GM18517 (cell line): ENCODE results near the gene KANSL1.

Experiments used
- ATAC-seq: cut with Tn5 transposase; IDR thresholded peaks from one replicate; pipeline ENCODE4 v1.9.1; 2021; ENCODE audit warnings: mild to moderate bottlenecking, moderate library complexity; ENCODE audit not compliant: unreplicated experiment

The KANSL1 gene

GRCh38 chr17:46140645-46141197, 52.5 kb downstream of the KANSL1 start:
- ATAC-seq, result no peak

DNA sequence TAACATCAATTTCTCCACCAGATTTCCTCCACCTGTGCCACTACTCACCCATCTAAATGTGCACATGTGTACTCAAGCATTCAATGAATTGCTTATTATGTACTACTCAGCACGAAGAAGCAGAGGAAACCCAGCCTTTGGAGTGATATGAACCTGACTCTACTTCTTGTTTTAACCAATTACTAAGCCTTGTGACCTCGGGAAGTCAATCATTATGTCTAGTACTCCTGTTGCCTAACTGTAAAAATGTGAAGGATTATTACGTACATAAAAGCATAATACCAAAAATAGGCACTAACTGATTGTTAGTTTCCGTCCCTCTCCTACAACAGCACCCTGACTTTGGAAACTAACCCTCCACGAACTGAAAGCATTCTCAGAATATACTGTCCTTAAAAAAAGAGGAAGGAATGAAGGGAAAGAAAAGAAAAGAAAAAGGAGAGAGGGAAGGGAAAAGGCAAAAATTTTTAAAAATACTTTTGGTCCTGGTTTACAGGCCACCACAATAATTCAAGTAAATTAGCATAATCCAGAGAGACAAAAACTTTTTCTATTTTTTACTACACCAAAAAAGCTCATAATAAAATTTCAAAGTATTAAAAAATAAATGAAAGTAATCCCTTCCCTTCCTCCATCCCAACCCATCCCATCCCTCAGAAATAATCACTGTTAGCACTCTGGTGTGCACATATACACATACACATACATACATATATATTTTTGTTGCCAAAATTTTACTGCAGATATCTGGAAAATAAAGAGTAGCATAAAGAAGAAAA, 53.6 kb downstream of the KANSL1 start:
- no peak for ATAC-seq

DNA sequence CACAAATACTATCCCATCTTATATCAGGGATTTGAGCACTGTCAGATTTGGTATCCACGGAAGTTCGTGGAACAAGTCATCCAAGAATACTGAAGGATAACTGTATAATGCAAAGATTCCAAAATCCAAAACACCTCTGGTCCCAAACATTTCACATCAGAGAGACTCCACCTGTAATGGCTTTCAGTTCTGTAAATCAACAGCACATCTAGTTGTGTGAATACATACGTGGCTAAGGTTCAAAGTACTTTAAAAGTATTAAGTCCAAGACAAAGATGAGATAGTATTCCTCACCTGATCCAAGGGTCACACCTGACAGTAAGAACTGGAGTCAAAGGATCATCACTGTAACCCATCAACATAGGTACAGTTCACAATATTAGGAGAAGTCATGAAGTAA, 54.8 kb downstream of the KANSL1 start:
- no peak for ATAC-seq

DNA sequence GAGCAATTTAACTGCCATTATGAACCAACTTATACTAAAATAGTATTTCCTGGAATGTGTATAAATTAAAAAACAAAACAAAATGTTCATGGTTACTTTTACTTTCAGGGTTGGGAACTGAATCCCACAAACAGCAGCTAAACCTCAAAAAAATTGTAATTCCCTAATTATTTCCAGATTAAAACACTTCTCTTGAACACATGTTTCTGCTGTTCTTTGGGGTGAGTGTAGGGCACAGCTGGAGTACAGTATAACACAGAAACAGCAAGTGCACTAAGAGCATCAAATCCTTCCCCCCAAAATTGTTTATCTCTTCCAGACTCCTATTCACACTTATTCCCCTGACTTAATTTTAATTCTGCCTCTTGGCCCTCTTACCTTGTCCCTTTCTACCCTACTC, 56.4 kb downstream of the KANSL1 start:
- no peak for ATAC-seq

- no peak for ATAC-seq
Observed at GRCh38 chr17:46135879-46136563, 57.2 kb downstream of the KANSL1 start.

DNA sequence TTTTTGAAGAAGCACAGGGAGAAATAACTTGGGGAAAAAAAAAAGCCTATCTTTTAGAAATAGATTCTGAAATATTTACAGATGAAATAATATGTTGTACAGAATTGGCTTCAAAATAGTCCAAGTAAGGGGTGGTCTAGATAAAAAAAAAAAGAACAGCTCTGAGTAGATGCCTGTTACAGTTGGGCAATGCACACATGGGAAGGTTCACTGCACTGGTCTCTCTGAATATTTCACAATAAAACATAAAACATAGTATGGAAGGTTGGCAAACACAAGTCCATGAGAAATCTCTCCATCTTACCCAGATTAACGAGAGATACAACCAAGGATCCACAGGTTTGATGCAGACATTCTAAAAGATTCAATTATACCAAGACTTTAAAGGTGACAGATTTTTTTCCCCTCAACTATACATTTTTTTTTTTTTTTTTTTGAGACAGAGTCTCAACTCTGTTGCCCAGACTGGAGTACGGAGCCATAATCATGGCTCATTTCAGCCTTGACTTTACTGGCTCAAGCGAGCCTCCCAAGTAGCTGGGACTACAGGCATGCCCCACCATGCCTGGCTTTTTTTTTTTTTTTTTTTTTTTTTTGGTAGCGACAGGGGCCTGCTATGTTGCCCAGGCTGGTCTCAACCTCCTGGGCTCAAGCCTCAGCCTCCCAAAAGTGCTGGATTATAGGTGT, 58.0 kb downstream of the KANSL1 start:
- no peak for ATAC-seq

GRCh38 chr17:46129302-46129701, 63.9 kb downstream of the KANSL1 start:
- ATAC-seq, result no peak

DNA sequence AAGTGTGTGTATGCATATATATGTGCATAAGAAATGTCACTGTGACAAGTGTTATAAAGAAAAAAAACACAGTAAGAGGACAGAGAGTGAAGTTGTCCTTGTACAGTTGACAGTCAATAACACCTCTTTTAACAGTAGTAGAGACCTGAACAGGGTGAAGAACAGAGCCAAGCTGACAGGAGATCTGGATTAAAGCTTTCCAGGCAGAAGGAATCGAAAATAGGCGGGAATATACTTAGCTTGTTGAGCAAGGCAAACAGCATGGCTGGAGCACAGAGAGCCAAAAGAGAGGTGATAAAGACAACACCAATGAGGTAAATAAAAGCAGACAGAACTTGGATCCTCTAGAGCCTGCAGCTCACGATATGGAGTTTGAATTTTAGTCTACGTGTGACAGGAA, 64.8 kb downstream of the KANSL1 start:
- no peak for ATAC-seq

- no peak for ATAC-seq
Observed at GRCh38 chr17:46127524-46127923, 65.7 kb downstream of the KANSL1 start.

- ATAC-seq, result no peak
Observed at GRCh38 chr17:46126840-46127239, 66.4 kb downstream of the KANSL1 start.

- no peak for ATAC-seq
Observed at GRCh38 chr17:46125831-46126230, 67.4 kb downstream of the KANSL1 start.

- no peak for ATAC-seq
Observed at GRCh38 chr17:46124695-46125592, 68.3 kb downstream of the KANSL1 start.

GRCh38 chr17:46123607-46124006, 69.6 kb downstream of the KANSL1 start:
- no peak for ATAC-seq

DNA sequence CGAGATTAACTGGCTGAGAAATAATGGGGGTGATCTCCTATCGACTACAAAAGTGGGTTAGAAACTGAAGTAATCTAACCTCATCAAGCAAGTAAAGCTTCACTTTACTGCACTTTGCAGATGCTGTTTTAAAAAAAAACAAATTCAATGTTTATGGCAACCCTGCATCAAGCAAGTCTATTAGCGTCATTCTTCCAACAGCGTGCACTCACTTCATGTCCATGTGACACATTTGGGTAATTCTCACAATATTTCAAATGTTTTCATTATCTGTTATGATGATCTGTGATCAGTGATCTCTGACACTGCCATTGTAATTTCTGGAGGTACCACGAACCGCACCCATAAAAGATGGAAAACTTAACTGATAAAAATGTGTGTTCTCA, 70.8 kb downstream of the KANSL1 start:
- ATAC-seq, result no peak

- peak; percentile 61 for ATAC-seq
Observed at GRCh38 chr17:46121841-46122485, 71.3 kb downstream of the KANSL1 start.

GRCh38 chr17:46121165-46121764, 72.0 kb downstream of the KANSL1 start:
- ATAC-seq, result no peak

GRCh38 chr17:46120537-46120936, 72.7 kb downstream of the KANSL1 start:
- no peak for ATAC-seq

- no peak for ATAC-seq
Observed at GRCh38 chr17:46120078-46120477, 73.2 kb downstream of the KANSL1 start.

DNA sequence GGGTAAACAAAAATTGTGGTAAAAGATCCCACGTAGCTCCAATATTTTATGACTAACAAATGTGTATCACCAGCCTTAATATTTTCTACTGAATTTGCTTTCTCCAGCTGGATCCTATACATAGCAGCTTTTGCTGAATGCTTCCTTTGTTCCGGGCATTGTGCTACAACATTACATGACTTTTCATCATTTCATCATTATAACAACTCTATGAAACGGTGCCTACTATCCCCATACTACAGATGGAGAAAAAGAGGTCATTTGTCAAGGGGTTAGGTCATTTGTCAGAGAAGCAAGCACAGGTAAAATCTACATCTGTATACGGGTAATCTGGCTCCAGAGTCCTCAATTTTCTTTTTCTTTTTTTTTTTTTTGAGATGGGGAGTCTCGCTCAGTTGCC, 74.3 kb downstream of the KANSL1 start:
- no peak for ATAC-seq
